ENCODE measurements around the gene B4GALNT1.

- TF ChIP-seq CTCF (IDR thresholded peaks at IDR 0.05; ENCODE audit: low read depth, low read length): no peak
- no peak for TF ChIP-seq POLR2A (IDR thresholded peaks at IDR 0.05; ENCODE audit: extremely low read depth, insufficient read length)
- no peak for TF ChIP-seq MYC (IDR thresholded peaks at IDR 0.05; ENCODE audit: low read depth, low read length)
Measured at GRCh38 chr12:57625261-57626032, 7.6 kb downstream of the B4GALNT1 start.

Data from NB4 (cell line).